Sigmoid colon (tissue), 7 donors: ENCODE data around the gene FOXL3. TPM values are rescaled to one million over a fixed set of nuclear protein-coding genes. Genes with fewer than 3 reads are reported as not detected.

ENCODE experiments used
- DNase-seq: peaks from one replicate; pipeline ENCODE4 v3.0.0-alpha.2; 2019
- H3K27ac ChIP-seq, 4 donors: fragments of 200-600 bp; sonication (generic); one replicate each; pipeline ENCODE4 v1.5.1; 2016 to 2019; ENCODE audit warnings: mild to moderate bottlenecking in 1 of 4
- H3K27me3 ChIP-seq, 3 donors: fragments of 200-600 bp; sonication (generic); one replicate each; pipeline ENCODE4 v1.5.1; 2019; ENCODE audit warnings: mild to moderate bottlenecking in 1 of 3
- H3K36me3 ChIP-seq, 4 donors: fragments of 200-600 bp; sonication (generic); one replicate each; pipeline ENCODE4 v1.5.1; 2016 to 2019
- H3K4me1 ChIP-seq, 4 donors: fragments of 200-600 bp; sonication (generic); one replicate each; pipeline ENCODE4 v1.5.1; 2017 to 2019
- H3K4me3 ChIP-seq, 4 donors: fragments of 200-600 bp; sonication (generic); one replicate each; pipeline ENCODE4 v1.5.1; 2017 to 2019; ENCODE audit warnings: mild to moderate bottlenecking in 2 of 4, moderate library complexity in 1 of 4
- H3K9me3 ChIP-seq, 4 donors: fragments of 200-600 bp in 3 of 4; sonication (generic) in 3 of 4; one replicate each; pipeline versions ENCODE4 v1.5.1 to v1.6.1; 2013 to 2019
- EP300 ChIP-seq, 4 donors: sonication (generic); formaldehyde crosslinking; IDR thresholded peaks; one replicate each; pipeline ENCODE4 v1.6.1; 2017; ENCODE audit warnings: antibody characterized with exemption in 4 of 4
- POLR2A ChIP-seq, 2 donors: fragments of 450-650 bp; IDR thresholded peaks; one replicate each; pipeline ENCODE4 v1.6.1; 2016; ENCODE audit warnings: antibody characterized with exemption in 2 of 2, mild to moderate bottlenecking in 2 of 2, moderate library complexity in 2 of 2
- POLR2AphosphoS5 ChIP-seq, 4 donors: sonication (generic); formaldehyde crosslinking; IDR thresholded peaks; one replicate each; pipeline ENCODE4 v1.6.1; 2017; ENCODE audit warnings: antibody characterized with exemption in 4 of 4
- WGBS, 2 donors: extraction: QIAGEN DNeasy Blood & Tissue Kit; methylation state at CpG; one replicate each; pipeline ENCODE4 v1.1.7; 2013; 5-methylcytosine and 5-hydroxymethylcytosine counted together
- intact Hi-C: fragments of 100-400 bp; cut with DNase I; formaldehyde crosslinking; loops from one replicate; pipeline ENCODE4 v1.15.1; 2023
- polyA plus RNA-seq, 3 donors: library from polyadenylated mRNA; stranded (reverse); fragments of 200-250 nt; gene quantifications; one replicate each; pipeline ENCODE4 v1.2.3, GENCODE V29; 2013
- total RNA-seq, 4 donors: library from RNA; depleted of rRNA; stranded (reverse); fragments of >200 nt; gene quantifications; one replicate each; pipeline ENCODE4 v1.1.0, GENCODE V29; 2016
- TF ChIP-seq, protein P1 (sequence below), 4 experiments: fragments of 450-650 bp in 3 of 4; fragments of 200-600 bp in 1 of 4; IDR thresholded peaks; one replicate each; pipeline ENCODE4 v1.5.1; 2016 to 2019; ENCODE audit warnings: antibody characterized with exemption in 4 of 4, mild to moderate bottlenecking in 3 of 4, moderate library complexity in 2 of 4
- donor health status: healthy with polysubstance abuse.
- donor health status: Bipolar disorder and iron deficiency.
- donor health status: healthy.

The FOXL3 gene
- total and polyA plus RNA-seq, 7 donors: not detected

GRCh38 chr7:258476-259190 is 31.3 kb upstream of the FOXL3 start:
- intact Hi-C loops: no loop called here
- Histone ChIP-seq H3K27ac (no peak overlapping the region), H3K36me3 (peaks cover 40 to 79% (median 55%) of the 10 kb centered on the region in 4 donors), H3K4me1 (no peaks in the 10 kb centered on the region), H3K9me3 (no peaks in the 10 kb centered on the region), H3K27me3 (no peaks in the 10 kb centered on the region), H3K4me3 (no peak overlapping the region)
- DNase-seq: no peak
- TF ChIP-seq, protein P1, sequence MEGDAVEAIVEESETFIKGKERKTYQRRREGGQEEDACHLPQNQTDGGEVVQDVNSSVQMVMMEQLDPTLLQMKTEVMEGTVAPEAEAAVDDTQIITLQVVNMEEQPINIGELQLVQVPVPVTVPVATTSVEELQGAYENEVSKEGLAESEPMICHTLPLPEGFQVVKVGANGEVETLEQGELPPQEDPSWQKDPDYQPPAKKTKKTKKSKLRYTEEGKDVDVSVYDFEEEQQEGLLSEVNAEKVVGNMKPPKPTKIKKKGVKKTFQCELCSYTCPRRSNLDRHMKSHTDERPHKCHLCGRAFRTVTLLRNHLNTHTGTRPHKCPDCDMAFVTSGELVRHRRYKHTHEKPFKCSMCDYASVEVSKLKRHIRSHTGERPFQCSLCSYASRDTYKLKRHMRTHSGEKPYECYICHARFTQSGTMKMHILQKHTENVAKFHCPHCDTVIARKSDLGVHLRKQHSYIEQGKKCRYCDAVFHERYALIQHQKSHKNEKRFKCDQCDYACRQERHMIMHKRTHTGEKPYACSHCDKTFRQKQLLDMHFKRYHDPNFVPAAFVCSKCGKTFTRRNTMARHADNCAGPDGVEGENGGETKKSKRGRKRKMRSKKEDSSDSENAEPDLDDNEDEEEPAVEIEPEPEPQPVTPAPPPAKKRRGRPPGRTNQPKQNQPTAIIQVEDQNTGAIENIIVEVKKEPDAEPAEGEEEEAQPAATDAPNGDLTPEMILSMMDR (IDR thresholded peaks at IDR 0.05): no peak
- TF ChIP-seq POLR2AphosphoS5 (IDR thresholded peaks at IDR 0.05) (no peak), EP300 (IDR thresholded peaks at IDR 0.05) (no peak), POLR2A (IDR thresholded peaks at IDR 0.05) (no peak)
- WGBS, 2 donors: 95 to 96% methylated on average over 31 of the region's 31 CpGs

DNA sequence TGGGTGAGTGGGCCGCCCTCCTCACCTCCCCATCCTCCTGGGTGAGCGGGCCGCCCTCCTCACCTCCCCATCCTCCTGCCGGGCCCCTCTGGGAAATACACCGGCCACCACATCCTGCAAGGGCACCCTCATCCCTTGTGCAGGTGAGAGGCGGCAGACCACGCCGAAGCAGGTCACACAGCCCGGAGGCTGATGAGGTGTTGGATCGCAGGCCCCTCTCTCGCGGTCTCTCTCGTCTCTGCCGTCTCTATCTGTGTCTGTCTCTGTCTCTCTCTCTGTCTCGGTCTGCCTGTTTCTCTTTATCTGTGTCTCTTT is 30.8 kb upstream of the FOXL3 start:
- DNase-seq: no peak
- Histone ChIP-seq H3K9me3 (no peaks in the 10 kb centered on the region), H3K4me3 (no peak overlapping the region), H3K27me3 (no peaks in the 10 kb centered on the region), H3K27ac (no peak overlapping the region), H3K4me1 (no peaks in the 10 kb centered on the region), H3K36me3 (peaks cover 40 to 74% (median 53%) of the 10 kb centered on the region in 4 donors)
- TF ChIP-seq POLR2A (IDR thresholded peaks at IDR 0.05) (no peak), POLR2AphosphoS5 (IDR thresholded peaks at IDR 0.05) (no peak), EP300 (IDR thresholded peaks at IDR 0.05) (no peak)
- TF ChIP-seq, protein P1 (IDR thresholded peaks at IDR 0.05): no peak
- intact Hi-C loops: no loop called here
- WGBS, 2 donors: 96 to 97% methylated on average over 15 of the region's 15 CpGs

DNA sequence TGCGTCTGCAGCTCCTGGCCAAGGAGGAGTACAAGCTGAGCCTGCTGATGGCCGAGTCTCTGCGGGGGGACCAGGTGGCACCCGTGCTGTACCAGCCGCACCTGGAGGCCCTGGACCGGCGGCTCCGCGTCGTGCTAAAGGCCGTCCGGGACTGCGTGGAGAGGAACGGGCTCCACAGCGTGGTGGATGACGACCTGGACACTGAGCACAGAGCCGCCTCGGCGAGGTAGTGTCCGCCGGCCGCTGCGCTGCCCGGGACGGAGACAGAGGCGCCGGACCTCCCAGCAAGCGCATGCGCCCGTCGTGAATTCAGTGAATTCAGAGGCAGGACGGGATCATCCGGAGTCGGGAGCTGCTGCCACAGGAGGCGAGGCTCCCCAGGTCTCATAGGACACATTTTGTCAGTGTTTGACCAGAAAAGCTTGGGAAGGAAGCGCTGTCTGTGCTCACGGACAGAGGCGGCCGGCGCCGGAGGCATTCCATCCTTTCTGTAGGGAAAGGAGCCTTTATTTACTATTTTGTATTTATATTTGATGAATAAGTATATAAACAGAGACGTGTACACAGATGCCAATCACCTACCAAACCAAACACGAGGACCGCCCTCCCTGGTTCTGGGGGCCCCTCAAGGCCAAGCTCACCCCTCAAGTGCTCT is 30.1 kb upstream of the FOXL3 start:
- H3K27me3 ChIP-seq: no peaks in the 10 kb centered on the region
- H3K4me3 ChIP-seq: no peak overlapping the region
- TF ChIP-seq POLR2A (IDR thresholded peaks at IDR 0.05): no peak
- no peak for TF ChIP-seq POLR2AphosphoS5 (IDR thresholded peaks at IDR 0.05)
- TF ChIP-seq, protein P1 (IDR thresholded peaks at IDR 0.05): no peak
- TF ChIP-seq EP300 (IDR thresholded peaks at IDR 0.05): no peak
- H3K9me3 ChIP-seq: no peaks in the 10 kb centered on the region
- H3K36me3 ChIP-seq: peaks cover 40 to 66% (median 52%) of the 10 kb centered on the region in 4 donors
- DNase-seq: no peak
- intact Hi-C loops: no loop called here
- H3K27ac ChIP-seq: no peak overlapping the region
- WGBS, 2 donors: 87 to 91% methylated on average over 44 of the region's 44 CpGs
- no peaks in the 10 kb centered on the region for H3K4me1 ChIP-seq

- H3K36me3 ChIP-seq: peaks cover 38 to 58% (median 48%) of the 10 kb centered on the region in 4 donors
- no peaks in the 10 kb centered on the region for H3K4me1 ChIP-seq
- H3K27me3 ChIP-seq: no peaks in the 10 kb centered on the region
- H3K9me3 ChIP-seq: no peaks in the 10 kb centered on the region
- no peak overlapping the region for H3K27ac ChIP-seq
- no peak for DNase-seq
- intact Hi-C loops: no loop called here
- TF ChIP-seq POLR2A (IDR thresholded peaks at IDR 0.05) (no peak), POLR2AphosphoS5 (IDR thresholded peaks at IDR 0.05) (peak in 1 of 4 donors; percentile 30), EP300 (IDR thresholded peaks at IDR 0.05) (no peak)
- TF ChIP-seq, protein P1 (IDR thresholded peaks at IDR 0.05): no peak
- H3K4me3 ChIP-seq: no peak overlapping the region
- 30 to 73% methylated on average over 35 of the region's 35 CpGs for WGBS, 2 donors
Measured at GRCh38 chr7:260441-261281, 29.3 kb upstream of the FOXL3 start.
